ENCODE data around the gene VCL.

DNA sequence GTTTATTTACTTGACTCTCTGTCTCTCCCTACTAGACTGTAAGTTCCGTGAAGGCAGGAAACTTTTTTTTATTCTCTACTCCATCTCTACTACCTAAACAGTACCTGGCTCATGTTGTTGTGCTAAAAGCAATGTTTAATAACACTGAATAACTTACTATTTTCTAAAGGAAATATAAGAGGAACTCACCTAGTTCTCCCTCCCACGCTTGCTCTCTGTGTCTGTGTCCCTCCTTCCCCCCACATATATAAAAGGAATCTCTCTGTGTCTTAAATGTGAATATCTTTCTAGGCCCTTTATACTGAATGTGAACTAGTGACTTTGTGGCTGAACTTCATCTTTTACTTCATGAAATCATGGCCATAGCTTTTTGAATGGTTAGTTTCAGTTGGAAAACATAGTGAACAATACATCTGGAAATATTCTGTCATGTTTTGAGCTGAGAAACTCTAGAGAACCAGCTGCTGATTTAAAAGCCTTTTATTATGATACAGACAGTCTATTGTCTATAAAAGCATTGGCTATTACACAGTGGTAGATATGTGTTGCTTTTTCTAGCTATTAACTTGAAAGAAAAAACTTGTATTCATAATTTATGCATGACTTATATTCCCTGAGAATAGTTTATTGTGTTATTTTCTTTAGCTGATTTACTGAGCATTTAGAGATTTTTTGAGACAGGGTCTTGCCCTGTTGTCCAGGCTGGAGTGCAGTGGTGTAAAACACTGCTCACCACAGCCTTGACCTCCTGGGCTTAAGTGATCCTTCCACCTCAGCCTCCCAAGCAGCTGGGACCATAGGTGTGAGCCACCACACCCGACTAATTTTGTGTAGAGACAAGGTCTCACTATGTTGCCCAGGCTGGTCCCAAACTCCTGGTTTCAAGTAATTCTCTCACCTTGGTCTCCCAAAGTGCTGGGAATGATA, 42.5 kb downstream of the VCL start:
- TF ChIP-seq, protein P1, sequence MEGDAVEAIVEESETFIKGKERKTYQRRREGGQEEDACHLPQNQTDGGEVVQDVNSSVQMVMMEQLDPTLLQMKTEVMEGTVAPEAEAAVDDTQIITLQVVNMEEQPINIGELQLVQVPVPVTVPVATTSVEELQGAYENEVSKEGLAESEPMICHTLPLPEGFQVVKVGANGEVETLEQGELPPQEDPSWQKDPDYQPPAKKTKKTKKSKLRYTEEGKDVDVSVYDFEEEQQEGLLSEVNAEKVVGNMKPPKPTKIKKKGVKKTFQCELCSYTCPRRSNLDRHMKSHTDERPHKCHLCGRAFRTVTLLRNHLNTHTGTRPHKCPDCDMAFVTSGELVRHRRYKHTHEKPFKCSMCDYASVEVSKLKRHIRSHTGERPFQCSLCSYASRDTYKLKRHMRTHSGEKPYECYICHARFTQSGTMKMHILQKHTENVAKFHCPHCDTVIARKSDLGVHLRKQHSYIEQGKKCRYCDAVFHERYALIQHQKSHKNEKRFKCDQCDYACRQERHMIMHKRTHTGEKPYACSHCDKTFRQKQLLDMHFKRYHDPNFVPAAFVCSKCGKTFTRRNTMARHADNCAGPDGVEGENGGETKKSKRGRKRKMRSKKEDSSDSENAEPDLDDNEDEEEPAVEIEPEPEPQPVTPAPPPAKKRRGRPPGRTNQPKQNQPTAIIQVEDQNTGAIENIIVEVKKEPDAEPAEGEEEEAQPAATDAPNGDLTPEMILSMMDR (IDR thresholded peaks at IDR 0.05): no peak
- TF ChIP-seq POLR2A (IDR thresholded peaks at IDR 0.05) (no peak), POLR2AphosphoS5 (IDR thresholded peaks at IDR 0.05; ENCODE audit: insufficient read depth in 1 of 2, low read depth in 1 of 2) (no peak)

Data from vagina (tissue), 2 donors.